K562 (cell line): Measurements from ENCODE around the gene ACTR8. TPM values are rescaled to one million over a fixed set of nuclear protein-coding genes. Genes with fewer than 3 reads are reported as not detected.

ENCODE experiments used
- ATAC-seq: fragments of 200-7000 bp; cut with Tn5 transposase; 3 replicates; pipeline ENCODE4 v1.9.1; 2020; ENCODE audit warnings: moderate library complexity
- BruUV-seq: library from RNA; stranded (reverse); fragments of 400-500 nt; replicated peaks from 2 replicates; lab custom pipeline; 2021; lab: Mats Ljungman, UMichigan
- CTCF ChIA-PET: fragments of 300-600 bp; formaldehyde crosslinking; extraction: SDS; loops from one replicate; lab custom pipeline; 2021; ENCODE audit warnings: low intra/inter-chr PET ratio; lab: Yijun Ruan, JAX
- POLR2A ChIA-PET: fragments of 300-600, 350-650 bp; sonication (Branson Sonifier 250); formaldehyde crosslinking; extraction: SDS; loops from one replicate; lab custom pipeline; 2021; ENCODE audit warnings: antibody characterized with exemption, inconsistent platforms; lab: Yijun Ruan, JAX
- DNase-seq, 4 experiments: peaks; one replicate each; pipeline versions ENCODE4 v3.0.0 to v3.0.0-alpha.2; 2011 to 2018; ENCODE audit warnings: low spot score in 3 of 4, mixed read lengths in 3 of 4; ENCODE audit errors: extremely low read depth in 1 of 4
- FAIRE-seq: peaks from 2 replicates; lab custom pipeline; 2011; peaks lifted over from hg19 to GRCh38; lab: Jason Lieb, UNC
- H2AFZ ChIP-seq: 2 replicates; pipeline ENCODE4 v1.6.0; 2011; ENCODE audit warnings: low read depth, low read length, control low read depth, inconsistent platforms
- H3K27ac ChIP-seq: fragments of 200-600 bp; 3 replicates; pipeline ENCODE4 v1.8.0; 2011; ENCODE audit warnings: low read depth, mild to moderate bottlenecking, control low read depth, inconsistent platforms, low read length, moderate library complexity, mixed read lengths; ENCODE audit errors: extremely low read depth
- H3K27me3 ChIP-seq, 2 experiments: fragments of 300-600 bp in 1 of 2; 2 replicates in 1 of 2; 3 replicates in 1 of 2; pipeline versions ENCODE4 v1.6.0 to v1.8.0; 2011; ENCODE audit warnings: inconsistent platforms in 2 of 2, low read length in 2 of 2, mild to moderate bottlenecking in 1 of 2, mixed read lengths in 1 of 2, moderate library complexity in 1 of 2; ENCODE audit not compliant: control insufficient read depth in 2 of 2, insufficient read depth in 2 of 2
- H3K36me3 ChIP-seq: fragments of 300-600 bp; 3 replicates; pipeline ENCODE4 v1.8.0; 2011; ENCODE audit warnings: mild to moderate bottlenecking, low read length, inconsistent platforms; ENCODE audit not compliant: control insufficient read depth, insufficient read depth
- H3K4me1 ChIP-seq, 2 experiments: fragments of 200-600 bp in 1 of 2; replicated peaks in 1 of 2; 2 replicates in 1 of 2; 3 replicates in 1 of 2; pipeline versions ENCODE4 v1.5.1 to v1.8.0; 2011; ENCODE audit warnings: inconsistent platforms in 2 of 2, low read length in 2 of 2, mild to moderate bottlenecking in 1 of 2, mixed read lengths in 1 of 2, moderate library complexity in 1 of 2; ENCODE audit not compliant: control insufficient read depth in 2 of 2, insufficient read depth in 2 of 2
- H3K4me2 ChIP-seq: 2 replicates; pipeline ENCODE4 v1.6.1; 2011; ENCODE audit warnings: low read length, control low read depth, inconsistent platforms, mixed read lengths; ENCODE audit not compliant: insufficient read depth
- H3K4me3 ChIP-seq: fragments of 200-600 bp; sonication (generic), shearing (Covaris generic); 2 replicates; pipeline ENCODE4 v1.5.1; 2016; ENCODE audit warnings: control low read depth, inconsistent platforms
- H3K79me2 ChIP-seq: fragments of 200-600 bp; 3 replicates; pipeline ENCODE4 v1.8.0; 2011; ENCODE audit warnings: low read length, inconsistent platforms; ENCODE audit not compliant: control insufficient read depth, insufficient read depth
- H3K9ac ChIP-seq, 2 experiments: 2 replicates each; pipeline versions ENCODE4 v1.6.0 to v1.6.1; 2011; ENCODE audit warnings: low read depth in 2 of 2, low read length in 2 of 2, control low read depth in 1 of 2, inconsistent platforms in 1 of 2, mild to moderate bottlenecking in 1 of 2, mixed read lengths in 1 of 2; ENCODE audit not compliant: insufficient read depth in 1 of 2
- H3K9me1 ChIP-seq: one replicate; pipeline ENCODE4 v1.6.0; 2011; ENCODE audit warnings: inconsistent platforms, mild to moderate bottlenecking, low read length, moderate library complexity; ENCODE audit not compliant: control insufficient read depth, insufficient read depth
- H3K9me3 ChIP-seq: replicated peaks from 2 replicates; pipeline ENCODE4 v1.5.1; 2011; ENCODE audit warnings: low read depth, low read length, inconsistent platforms; ENCODE audit not compliant: control insufficient read depth, insufficient read depth
- H4K20me1 ChIP-seq: replicated peaks from 2 replicates; pipeline ENCODE4 v1.6.1; 2011; ENCODE audit warnings: low read length, inconsistent platforms, mixed read lengths; ENCODE audit not compliant: control insufficient read depth, insufficient read depth
- BRD4 ChIP-seq: fragments of 200-600 bp; sonication (generic); IDR thresholded peaks from 2 replicates; pipeline ENCODE4 v1.6.1; 2017; ENCODE audit warnings: inconsistent platforms
- CHD7 ChIP-seq: fragments of 200-600 bp; sonication (generic); IDR thresholded peaks from one replicate; pipeline ENCODE4 v1.6.1; 2012; ENCODE audit warnings: mild to moderate bottlenecking, low read depth, low read length, inconsistent platforms
- KLF10 ChIP-seq: fragments of 250-450 bp; sonication (Bioruptor Pico); IDR thresholded peaks from 2 replicates; pipeline ENCODE4 v1.6.1; 2021; ENCODE audit warnings: matching md5 sums
- MTA1 ChIP-seq: fragments of 450-650 bp; IDR thresholded peaks from 2 replicates; pipeline ENCODE4 v1.6.1; 2017; ENCODE audit warnings: borderline replicate concordance
- MXI1 ChIP-seq: IDR thresholded peaks from 2 replicates; pipeline ENCODE4 v1.6.1; 2011; ENCODE audit warnings: low read depth, mild to moderate bottlenecking, improper control_type of control experiment, low read length
- PCBP2 ChIP-seq: fragments of 200-400 bp; formaldehyde crosslinking; IDR thresholded peaks from 2 replicates; pipeline ENCODE4 v1.6.1; 2018; ENCODE audit warnings: low read length, low read depth, mild to moderate bottlenecking, moderate library complexity; ENCODE audit not compliant: poor library complexity, severe bottlenecking
- RFX5 ChIP-seq: IDR thresholded peaks from 2 replicates; pipeline ENCODE4 v1.6.1; 2011; ENCODE audit warnings: low read depth, mild to moderate bottlenecking, improper control_type of control experiment, low read length
- TEAD1 ChIP-seq, 2 experiments: fragments of 450-650 bp in 1 of 2; sonication (generic) in 1 of 2; formaldehyde crosslinking; IDR thresholded peaks; 2 replicates each; pipeline versions ENCODE4 v1.4.0 to v1.8.0; 2020 to 2022; ENCODE audit warnings: mild to moderate bottlenecking in 2 of 2, missing genetic modification reagents in 1 of 2
- ZC3H8 ChIP-seq: fragments of 450-650 bp; IDR thresholded peaks from 2 replicates; pipeline ENCODE4 v1.6.1; 2017
- WGBS: fragments of 100-300 bp; shearing (Covaris generic); methylation state at CpG from one replicate; pipeline ENCODE4 v1.1.6; 2016; ENCODE audit warnings: low coverage, mixed read lengths; ENCODE audit not compliant: insufficient coverage; ENCODE audit errors: missing lambda C conversion rate; 5-methylcytosine and 5-hydroxymethylcytosine counted together
- in situ Hi-C: fragments of 300-500 bp; cut with MboI; formaldehyde crosslinking; loops from 4 replicates; pipeline ENCODE4 v1.15.0; 2018; ENCODE audit warnings: inconsistent platforms, mixed read lengths
- intact Hi-C: fragments of 100-400 bp; cut with micrococcal nuclease; formaldehyde crosslinking; loops from 2 replicates; pipeline ENCODE4 v1.14.2; 2022
- polyA plus RNA-seq, 8 experiments: library from polyadenylated mRNA; depleted of rRNA in 4 of 8; stranded (reverse) in 5 of 8; unstranded in 3 of 8; fragments of >200 nt; fragmentation: Nextera tagmentation in 2 of 8; fragmentation: Illumina TruSeq in 1 of 8; extraction: Ambion mirVana in 2 of 8; extraction: Trizol in 1 of 8; gene quantifications; 2 replicates each; pipeline versions ENCODE4 v1.2.1 to v1.2.3, GENCODE V29; 2011 to 2014; ENCODE audit warnings: inconsistent platforms in 1 of 8, missing spikeins in 1 of 8
- total RNA-seq, 7 experiments: library from RNA; depleted of rRNA in 6 of 7; stranded (reverse); fragments of >200 nt in 6 of 7; fragmentation: Illumina TruSeq in 2 of 7; extraction: Trizol in 2 of 7; gene quantifications; 2 replicates each; pipeline versions ENCODE4 v1.2.1 to v1.2.3, GENCODE V29; 2011 to 2021; ENCODE audit warnings: low replicate concordance in 1 of 7
- TF ChIP-seq, protein P1 (sequence below), 2 experiments: IDR thresholded peaks; 2 replicates each; pipeline ENCODE4 v1.6.1; 2012; ENCODE audit warnings: improper control_type of control experiment in 2 of 2, low read depth in 2 of 2, low read length in 2 of 2, borderline replicate concordance in 1 of 2

ACTR8 gene
- total and polyA plus RNA-seq, 9 of the 15 experiments (the other 6 are each of a cell fraction or from before 2014, with no cell fraction given), result 4.8 to 24.2 (median 17.5) TPM

- Histone ChIP-seq H3K4me1 (peaks cover 0 to 11% of the 10 kb centered on the region in 2 experiments; a peak in 3 of 5 replicates), H3K36me3 (peaks cover 10% of the 10 kb centered on the region; the same call in 1 of the 3 replicates), H3K4me3 (peak overlapping the region; percentile 81), H3K9ac (peak overlapping the region in 1 of 2 experiments; percentile 80; a peak in 3 of 4 replicates), H3K79me2 (peaks cover 21% of the 10 kb centered on the region), H3K27me3 (no peaks in the 10 kb centered on the region), H3K9me1 (peaks cover 2% of the 10 kb centered on the region), H4K20me1 (peaks cover 13% of the 10 kb centered on the region; the same call in 1 of the 2 replicates), H3K4me2 (peak overlapping the region; percentile 73), H2AFZ (peak overlapping the region; percentile 93), H3K9me3 (no peaks in the 10 kb centered on the region), H3K27ac (peak overlapping the region; percentile 84)
- TSS peak; percentile 95 for BruUV-seq
- FAIRE-seq, result no peak
- no peak for DNase-seq
- ChIA-PET CTCF (no interaction called here), POLR2A (interaction anchor here (0.5 to 1.4 kb wide), 4 partner anchors 36 to 756 kb away, joined by 3 to 5 read pairs (median 3); no protein-coding TSS in a partner anchor)
- ATAC-seq, result no peak
- in situ Hi-C loops (no loop called here), intact Hi-C loops (no loop called here)
- 55% methylated on average over 4 of the region's 4 CpGs for WGBS
- TF ChIP-seq TEAD1 (CRISPR knock-in tag; IDR thresholded peaks at IDR 0.05) (no peak), BRD4 (no peak), KLF10 (CRISPR knock-in tag) (no peak), MTA1 (no peak), CHD7 (no peak), MXI1 (no peak), RFX5 (no peak), ZC3H8 (no peak), PCBP2 (no peak)
- TF ChIP-seq, protein P1, sequence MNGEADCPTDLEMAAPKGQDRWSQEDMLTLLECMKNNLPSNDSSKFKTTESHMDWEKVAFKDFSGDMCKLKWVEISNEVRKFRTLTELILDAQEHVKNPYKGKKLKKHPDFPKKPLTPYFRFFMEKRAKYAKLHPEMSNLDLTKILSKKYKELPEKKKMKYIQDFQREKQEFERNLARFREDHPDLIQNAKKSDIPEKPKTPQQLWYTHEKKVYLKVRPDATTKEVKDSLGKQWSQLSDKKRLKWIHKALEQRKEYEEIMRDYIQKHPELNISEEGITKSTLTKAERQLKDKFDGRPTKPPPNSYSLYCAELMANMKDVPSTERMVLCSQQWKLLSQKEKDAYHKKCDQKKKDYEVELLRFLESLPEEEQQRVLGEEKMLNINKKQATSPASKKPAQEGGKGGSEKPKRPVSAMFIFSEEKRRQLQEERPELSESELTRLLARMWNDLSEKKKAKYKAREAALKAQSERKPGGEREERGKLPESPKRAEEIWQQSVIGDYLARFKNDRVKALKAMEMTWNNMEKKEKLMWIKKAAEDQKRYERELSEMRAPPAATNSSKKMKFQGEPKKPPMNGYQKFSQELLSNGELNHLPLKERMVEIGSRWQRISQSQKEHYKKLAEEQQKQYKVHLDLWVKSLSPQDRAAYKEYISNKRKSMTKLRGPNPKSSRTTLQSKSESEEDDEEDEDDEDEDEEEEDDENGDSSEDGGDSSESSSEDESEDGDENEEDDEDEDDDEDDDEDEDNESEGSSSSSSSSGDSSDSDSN (IDR thresholded peaks at IDR 0.05; ENCODE audit: borderline replicate concordance in 1 of 2, low read depth in 2 of 2, low read length in 2 of 2), result no peak
Observed at GRCh38 chr3:53892286-53892637, 10.3 kb upstream of the ACTR8 start.
